Measurements from ENCODE around the gene CDK4. TPM values are rescaled to one million over a fixed set of nuclear protein-coding genes. Genes with fewer than 3 reads are reported as not detected.

CDK4 gene
- total RNA-seq, 1 experiment from 2014 or later = 323 TPM

DNA sequence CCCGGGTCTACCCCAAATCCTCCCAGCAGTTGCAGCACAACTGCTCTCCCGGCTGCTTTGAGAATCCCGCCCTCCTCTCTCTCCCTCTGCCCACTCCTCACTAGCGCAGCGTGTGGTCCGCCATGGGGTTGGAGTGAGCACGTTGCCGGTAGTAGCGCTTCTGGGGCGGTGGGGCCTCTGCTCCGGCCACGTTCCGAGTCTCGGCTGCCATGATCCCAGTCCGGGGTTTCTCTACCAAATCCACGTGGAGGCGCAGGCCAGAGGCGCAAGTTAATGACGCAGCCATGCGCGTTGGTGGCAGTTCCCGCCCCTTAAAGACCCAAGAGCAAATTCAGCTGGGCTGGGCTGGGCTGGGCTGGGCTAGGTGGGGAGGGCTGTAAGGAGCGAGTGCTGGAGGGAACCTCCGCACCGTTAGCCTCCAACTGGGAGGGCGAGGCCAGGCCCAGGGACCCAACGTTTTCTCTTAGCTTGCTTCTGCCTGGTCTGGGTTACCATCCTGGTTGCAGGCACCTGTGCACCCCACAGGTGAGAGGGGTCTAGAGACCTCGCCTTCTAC is 19.8 kb upstream of the CDK4 start, which contains the start of gene METTL1:
Gene METTL1, minus strand, starts transcription at position 233 of the 556 bp plus-strand sequence. Its CDS starts 22 bp downstream, at position 211.
- DNase-seq (ENCODE audit: low spot score) = peak; percentile 96

DNA sequence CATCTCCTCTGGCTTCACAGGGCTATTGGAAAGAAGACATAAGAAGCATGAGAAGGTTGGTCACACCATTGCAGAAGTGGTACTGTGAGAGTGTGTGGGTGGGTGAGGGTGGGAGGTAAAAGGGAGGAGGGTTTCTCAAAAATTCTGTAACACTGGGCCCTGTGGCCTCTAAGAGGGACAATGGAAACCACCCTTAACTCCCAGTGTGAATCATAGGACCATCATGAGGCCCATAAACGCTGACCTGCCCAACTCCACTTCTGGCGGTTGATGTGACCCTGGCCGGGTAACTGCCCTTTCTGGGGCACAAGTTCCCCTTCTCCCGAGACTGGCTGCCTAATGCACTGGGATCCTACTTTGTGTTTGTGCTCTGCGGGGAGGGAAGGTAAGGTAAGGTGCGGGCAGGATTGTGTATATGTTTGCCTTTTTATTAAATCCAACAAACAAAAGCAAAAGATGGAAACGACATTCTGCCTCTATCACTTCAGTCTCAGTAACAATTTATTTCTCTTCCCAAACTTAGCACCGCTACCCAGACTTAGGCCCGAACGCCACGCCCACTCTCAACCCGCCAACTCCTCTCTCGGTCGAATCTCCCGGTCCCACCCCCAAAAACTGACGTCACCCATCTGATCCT is 19.2 kb upstream of the CDK4 start:
- DNase-seq (ENCODE audit: low spot score) = peak; percentile 88

DNA sequence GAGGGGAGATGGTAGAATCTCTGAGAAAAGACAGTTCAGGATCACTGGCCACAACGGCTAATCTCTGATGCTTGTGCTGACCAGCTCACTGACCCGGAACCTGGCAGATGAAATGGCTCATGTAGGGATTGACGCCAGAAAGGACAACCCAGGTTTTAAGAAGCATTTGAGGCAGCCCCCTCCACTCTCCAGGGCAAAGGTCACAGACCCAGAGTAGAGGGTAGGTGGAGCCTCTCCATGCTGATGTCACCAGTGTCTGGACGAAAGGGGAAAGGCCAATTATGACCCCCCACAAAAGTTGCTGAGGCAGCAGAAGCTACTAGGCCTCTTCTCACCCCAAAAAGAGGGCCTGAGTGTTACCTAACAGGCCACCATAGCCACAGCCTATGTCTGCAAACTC is 18.6 kb upstream of the CDK4 start:
- DNase-seq (ENCODE audit: low spot score) = no peak

GRCh38 chr12:57769594-57769993 is 17.5 kb upstream of the CDK4 start:
- DNase-seq (ENCODE audit: low spot score) = no peak

DNA sequence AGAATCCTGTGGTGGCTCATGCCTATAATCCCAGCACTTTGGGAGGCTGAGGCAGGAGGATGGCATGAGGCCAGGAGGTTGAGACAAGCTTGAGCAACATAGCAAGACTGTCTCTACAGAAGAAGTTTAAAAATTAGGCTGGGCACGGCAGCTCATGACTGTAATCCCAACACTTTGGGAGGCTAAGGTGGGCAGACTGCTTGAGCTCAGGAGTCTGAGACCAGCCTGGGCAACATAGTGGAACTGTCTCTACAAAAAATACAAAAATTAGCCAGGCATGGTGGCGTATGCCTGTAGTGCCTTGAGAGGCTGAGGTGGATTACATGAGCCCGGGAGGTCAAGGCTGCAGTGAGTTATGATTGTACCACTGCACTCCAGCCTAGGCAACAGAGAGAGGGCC is 15.8 kb upstream of the CDK4 start:
- no peak for DNase-seq (ENCODE audit: low spot score)

GRCh38 chr12:57767305-57767698 is 15.2 kb upstream of the CDK4 start:
- DNase-seq (ENCODE audit: low spot score) = no peak

- no peak for DNase-seq (ENCODE audit: low spot score)
Observed at GRCh38 chr12:57766464-57767304, 14.6 kb upstream of the CDK4 start, which contains the start of gene CYP27B1. CYP27B1 (minus strand) TSS chr12:57767078; CDS start chr12:57767041, 37 bp downstream.

DNA sequence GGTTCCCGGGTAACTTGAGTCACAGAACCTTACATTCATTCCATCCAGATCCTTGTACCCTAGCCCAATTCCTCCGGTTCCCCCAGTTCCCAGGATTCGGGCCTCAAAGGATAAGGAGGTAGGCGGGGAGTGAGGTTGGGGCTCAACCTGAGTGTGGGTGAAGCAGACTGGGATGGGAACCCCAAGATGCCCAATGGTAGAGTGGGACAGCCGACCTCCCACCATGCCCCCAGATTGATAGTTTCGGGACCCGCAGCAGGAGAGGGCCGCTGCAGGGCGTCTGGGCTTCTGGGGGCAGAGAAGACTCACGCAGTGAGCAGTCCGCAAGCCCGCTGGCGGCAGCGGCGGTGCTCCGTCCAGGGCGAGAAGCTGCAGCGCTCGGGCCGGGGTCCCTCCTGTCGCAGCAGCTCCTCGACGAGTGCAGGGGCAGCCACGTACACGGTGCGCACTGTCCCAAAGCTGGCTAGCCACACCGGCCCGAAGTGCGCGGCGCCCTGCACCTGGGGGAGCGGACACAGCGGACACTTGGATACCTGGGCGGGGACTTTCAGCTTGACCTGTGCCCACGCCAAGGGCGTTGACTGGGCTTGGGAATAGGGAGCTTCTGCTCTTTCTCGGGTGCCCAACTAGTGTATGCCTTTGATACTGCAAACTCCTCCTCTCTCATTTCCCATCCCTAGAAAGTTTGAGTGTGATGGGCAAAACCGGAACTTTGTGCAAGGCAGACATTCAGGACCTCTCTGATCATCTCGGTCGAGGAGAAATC is 13.8 kb upstream of the CDK4 start:
- no peak for DNase-seq (ENCODE audit: low spot score)

GRCh38 chr12:57765003-57765697 is 13.0 kb upstream of the CDK4 start:
- DNase-seq (ENCODE audit: low spot score) = no peak

DNA sequence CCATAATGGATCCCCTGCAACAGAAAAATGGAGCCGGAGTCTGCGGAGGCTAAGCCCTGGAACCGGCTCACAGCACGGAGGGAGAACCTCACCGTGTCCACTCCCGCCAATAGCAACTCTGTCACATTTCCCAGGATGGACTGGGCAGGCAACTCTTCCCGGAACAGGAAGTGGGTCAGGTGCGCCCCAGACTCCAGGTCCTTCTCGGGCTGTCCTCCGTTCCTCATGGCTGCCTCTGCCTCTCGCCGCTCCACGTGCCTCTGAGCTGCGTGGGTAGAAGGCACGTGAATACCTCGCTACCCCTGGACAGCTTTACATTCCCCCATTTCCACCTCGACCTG is 12.5 kb upstream of the CDK4 start:
- DNase-seq (ENCODE audit: low spot score) = no peak

- no peak for DNase-seq (ENCODE audit: low spot score)
Observed at GRCh38 chr12:57763881-57764661, 12.0 kb upstream of the CDK4 start.

DNA sequence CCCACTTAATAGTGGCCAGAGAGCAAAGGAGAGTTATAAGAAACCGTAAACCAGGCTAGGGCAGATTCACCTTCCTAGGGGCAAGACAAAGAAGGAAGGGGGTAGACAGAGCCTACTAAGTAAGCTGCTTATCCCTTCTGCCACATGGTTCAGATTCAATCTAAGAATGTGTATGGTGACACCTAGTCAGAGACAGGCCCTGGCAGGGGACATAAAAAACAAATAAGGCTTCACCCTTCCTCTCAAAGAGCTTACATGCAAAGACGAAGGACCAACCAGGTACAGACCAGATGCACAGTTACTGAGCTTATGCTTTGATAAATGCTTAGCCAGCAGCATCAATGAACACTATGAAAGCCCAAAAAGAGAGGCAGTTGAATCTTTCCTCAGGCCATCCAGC is 10.4 kb upstream of the CDK4 start:
- no peak for DNase-seq (ENCODE audit: low spot score)

DNA sequence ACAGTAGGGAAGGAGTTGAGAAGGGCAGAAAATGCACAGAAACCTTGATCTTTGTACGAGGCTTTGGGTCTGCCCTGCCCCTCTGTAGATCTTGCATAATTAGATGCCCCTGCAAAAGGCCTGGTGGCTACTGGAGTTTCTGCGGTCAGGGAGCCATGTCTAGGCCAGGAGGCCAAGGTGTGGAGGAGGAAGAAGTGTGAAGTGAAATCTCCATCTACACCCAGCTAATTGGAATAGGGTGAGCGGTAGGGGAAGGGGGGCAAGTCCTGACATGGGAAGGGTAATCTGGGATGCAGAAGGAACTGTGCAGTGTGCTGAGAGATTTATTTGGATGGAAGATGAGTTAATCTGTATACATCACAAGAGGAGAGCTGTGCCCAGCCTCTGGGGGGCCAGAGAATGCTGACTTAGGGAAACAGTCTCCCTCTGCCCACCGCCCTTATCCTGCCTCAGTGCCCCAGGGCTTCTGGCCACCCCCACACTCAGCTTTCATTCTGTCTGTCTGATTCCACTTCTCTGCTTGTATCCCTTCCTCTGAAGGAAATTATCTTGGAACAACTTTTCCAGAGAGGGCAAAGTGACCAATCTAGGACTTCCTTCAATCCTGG is 9.4 kb upstream of the CDK4 start:
- no peak for DNase-seq (ENCODE audit: low spot score)

DNA sequence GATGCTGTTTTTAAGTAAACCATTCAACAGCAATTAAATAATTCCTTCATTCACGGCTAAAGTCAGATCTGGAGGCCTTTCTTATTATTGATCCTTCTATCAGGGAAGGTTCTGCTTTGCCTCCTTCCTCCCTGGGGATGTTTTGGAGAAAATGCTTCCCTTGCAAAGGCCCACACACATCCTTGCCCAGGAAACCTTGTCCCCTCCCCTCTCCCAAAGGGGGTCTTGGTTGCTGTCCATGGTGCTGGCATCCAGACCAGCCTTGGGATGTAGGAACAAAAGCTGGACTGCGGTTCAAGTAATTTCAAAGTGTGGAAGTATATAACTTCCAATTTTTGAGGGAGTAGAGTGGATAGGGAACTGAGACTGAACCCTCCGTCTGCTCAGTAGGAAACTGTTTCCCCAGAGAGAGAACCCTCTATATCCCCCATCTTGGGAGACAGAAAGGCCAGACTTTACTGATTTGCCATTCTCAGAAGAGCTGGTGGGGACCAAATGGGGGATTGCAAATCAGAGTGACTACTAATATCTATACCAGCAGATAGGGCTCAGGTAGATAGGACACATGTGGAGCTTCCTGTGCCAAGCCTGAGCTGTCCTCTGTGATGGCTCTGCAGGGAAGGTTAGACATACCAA is 8.4 kb upstream of the CDK4 start:
- DNase-seq (ENCODE audit: low spot score) = no peak

DNA sequence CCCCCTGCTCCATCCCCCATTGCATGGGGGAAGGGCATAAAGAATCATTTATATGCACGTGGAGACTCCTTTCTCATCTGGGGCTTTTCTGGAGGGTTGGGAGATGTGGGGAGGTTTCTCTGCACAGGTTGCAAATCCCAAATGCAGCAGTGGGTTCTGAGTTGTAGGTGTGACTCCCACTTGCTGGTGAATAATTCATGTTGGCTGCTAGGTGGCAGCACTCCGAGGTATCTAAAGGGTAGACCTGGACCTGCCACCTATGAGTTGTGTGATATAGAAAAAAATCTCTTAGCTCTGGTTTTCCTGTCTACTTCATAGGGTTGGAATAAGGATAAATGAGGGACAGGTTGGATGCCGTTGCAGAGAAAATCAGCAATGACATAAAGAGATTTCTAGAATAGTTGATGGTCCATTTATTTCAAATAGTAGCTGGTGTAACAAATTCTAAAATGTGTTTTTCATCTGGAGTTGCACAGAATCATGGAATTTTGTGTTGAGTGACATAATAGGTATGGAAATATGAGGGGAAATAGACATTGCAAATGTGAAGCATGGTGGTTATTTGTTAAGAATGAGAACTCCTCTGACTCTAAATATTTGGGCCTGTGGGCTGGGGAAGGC is 7.4 kb upstream of the CDK4 start:
- peak; percentile 39 for DNase-seq (ENCODE audit: low spot score)

DNA sequence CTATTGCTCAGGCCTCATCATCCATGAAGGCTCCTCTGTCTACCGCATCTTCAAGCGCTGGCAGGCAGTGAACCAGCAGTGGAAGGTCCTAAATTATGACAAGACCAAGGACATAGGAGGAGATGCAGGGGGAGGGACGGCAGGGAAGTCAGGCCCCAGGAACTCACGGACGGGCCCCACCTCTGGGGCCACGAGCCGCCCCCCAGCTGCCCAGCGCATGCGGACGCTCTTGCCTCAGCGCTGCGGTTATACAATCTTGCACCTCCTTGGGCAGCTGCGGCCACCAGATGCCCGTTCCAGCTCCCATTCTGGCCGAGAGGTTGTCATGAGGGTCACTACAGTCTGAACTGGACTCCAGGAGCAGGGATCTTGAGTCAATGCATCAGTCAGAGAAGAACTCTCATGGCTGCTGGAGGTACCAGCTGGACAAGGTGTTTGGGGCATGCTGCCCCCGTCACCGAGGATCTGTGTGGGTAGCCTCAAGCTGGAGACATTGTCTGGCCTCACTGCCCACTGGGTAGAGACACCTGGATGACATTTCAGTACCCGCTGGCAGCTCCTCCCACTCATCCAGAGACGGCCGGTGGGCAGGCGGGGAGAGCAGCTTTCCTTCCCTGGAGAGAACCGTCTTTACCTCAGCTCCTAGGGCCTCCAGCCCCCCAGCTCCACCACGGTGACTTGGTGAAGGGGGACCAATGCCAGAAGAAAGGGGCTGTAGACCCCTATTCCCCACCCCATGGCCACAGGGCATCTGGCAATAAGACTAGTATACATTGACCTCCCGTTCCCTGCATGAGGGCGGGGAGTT is 6.6 kb upstream of the CDK4 start:
- no peak for DNase-seq (ENCODE audit: low spot score)

GRCh38 chr12:57757771-57758170 is 5.7 kb upstream of the CDK4 start:
- no peak for DNase-seq (ENCODE audit: low spot score)
